HG03439 (cell line): ENCODE results near the gene ERC2.

Source experiments
- ATAC-seq: cut with Tn5 transposase; IDR thresholded peaks from one replicate; pipeline ENCODE4 v1.9.1; 2021; ENCODE audit warnings: mild to moderate bottlenecking, moderate library complexity; ENCODE audit not compliant: unreplicated experiment

ERC2 gene

GRCh38 chr3:56130036-56130435 is 338.2 kb downstream of the ERC2 start:
- ATAC-seq: no peak

GRCh38 chr3:56126632-56127031 is 341.6 kb downstream of the ERC2 start:
- no peak for ATAC-seq

- ATAC-seq: no peak
These were observed 342.8 kb downstream of the ERC2 start for GRCh38 chr3:56125358-56126005.

GRCh38 chr3:56124546-56124945 is 343.7 kb downstream of the ERC2 start:
- ATAC-seq: no peak

GRCh38 chr3:56123487-56123886 is 344.8 kb downstream of the ERC2 start:
- ATAC-seq: no peak

GRCh38 chr3:56122911-56123310 is 345.4 kb downstream of the ERC2 start:
- ATAC-seq: no peak

GRCh38 chr3:56121716-56122115 is 346.6 kb downstream of the ERC2 start:
- no peak for ATAC-seq

GRCh38 chr3:56119575-56120349 is 348.5 kb downstream of the ERC2 start:
- ATAC-seq: no peak

- ATAC-seq: no peak
These were observed 349.3 kb downstream of the ERC2 start for GRCh38 chr3:56118968-56119367.

- ATAC-seq: no peak
These were observed 352.6 kb downstream of the ERC2 start for GRCh38 chr3:56115698-56116097.

GRCh38 chr3:56115199-56115598 is 353.1 kb downstream of the ERC2 start:
- ATAC-seq: no peak

- no peak for ATAC-seq
These were observed 354.4 kb downstream of the ERC2 start for GRCh38 chr3:56113908-56114307.

GRCh38 chr3:56113231-56113630 is 355.0 kb downstream of the ERC2 start:
- no peak for ATAC-seq

GRCh38 chr3:56111606-56112304 is 356.5 kb downstream of the ERC2 start:
- ATAC-seq: no peak

GRCh38 chr3:56110886-56111285 is 357.4 kb downstream of the ERC2 start:
- ATAC-seq: no peak

- no peak for ATAC-seq
These were observed 361.1 kb downstream of the ERC2 start for GRCh38 chr3:56107157-56107556.

- ATAC-seq: no peak
These were observed 366.2 kb downstream of the ERC2 start for GRCh38 chr3:56102032-56102431.

GRCh38 chr3:56101576-56101975 is 366.7 kb downstream of the ERC2 start:
- no peak for ATAC-seq

- no peak for ATAC-seq
These were observed 371.3 kb downstream of the ERC2 start for GRCh38 chr3:56096999-56097398.

- ATAC-seq: no peak
These were observed 374.1 kb downstream of the ERC2 start for GRCh38 chr3:56094170-56094569.

- no peak for ATAC-seq
These were observed 378.5 kb downstream of the ERC2 start for GRCh38 chr3:56089739-56090138.
